Psoas muscle (tissue), 8 donors: Measurements from ENCODE around the gene TNIK. TPM values are rescaled to one million over a fixed set of nuclear protein-coding genes. Genes with fewer than 3 reads are reported as not detected.

ENCODE experiments used
- ATAC-seq, 4 donors: fragments of 200-7000 bp; cut with Tn5 transposase; one replicate each; pipeline ENCODE4 v1.9.1; 2020; ENCODE audit warnings: moderate library complexity in 3 of 4, mild to moderate bottlenecking in 2 of 4
- DNase-seq, 2 donors: peaks; one replicate each; pipeline ENCODE4 v3.0.0-alpha.2; 2020
- H3K27ac ChIP-seq: fragments of 200-600 bp; one replicate; pipeline ENCODE4 v1.8.0; 2022
- H3K27me3 ChIP-seq, 3 donors: fragments of 200-600 bp in 1 of 3; one replicate each; pipeline versions ENCODE4 v1.6.1 to v1.8.0; 2013 to 2022; ENCODE audit warnings: low read length in 2 of 3, mild to moderate bottlenecking in 2 of 3, moderate library complexity in 1 of 3; ENCODE audit not compliant: insufficient read depth in 3 of 3
- H3K36me3 ChIP-seq, 2 donors: fragments of 200-600 bp in 1 of 2; one replicate each; pipeline versions ENCODE4 v1.6.1 to v1.8.0; 2013 to 2022; ENCODE audit warnings: low read depth in 1 of 2, mild to moderate bottlenecking in 1 of 2, moderate library complexity in 1 of 2; ENCODE audit not compliant: insufficient read depth in 1 of 2
- H3K4me1 ChIP-seq: fragments of 200-600 bp; one replicate; pipeline ENCODE4 v1.8.0; 2022
- H3K4me3 ChIP-seq: fragments of 200-600 bp; one replicate; pipeline ENCODE4 v1.8.0; 2022; ENCODE audit warnings: mild to moderate bottlenecking
- H3K9me3 ChIP-seq: fragments of 200-600 bp; one replicate; pipeline ENCODE4 v1.8.0; 2022
- CTCF ChIP-seq: fragments of 200-600 bp; IDR thresholded peaks from one replicate; pipeline ENCODE4 v1.8.0; 2022; ENCODE audit warnings: antibody characterized with exemption
- WGBS, 3 donors: extraction: QIAGEN DNeasy Blood & Tissue Kit; methylation state at CpG; one replicate each; pipeline versions ENCODE4 v1.1.6 to v1.1.7; 2013; 5-methylcytosine and 5-hydroxymethylcytosine counted together
- intact Hi-C, 2 donors: fragments of 100-400 bp; cut with DNase I; formaldehyde crosslinking; loops; one replicate each; pipeline versions ENCODE4 v1.11.0 to v1.14.2; 2022
- polyA plus RNA-seq, 3 donors: library from polyadenylated mRNA; stranded (reverse); fragments of 200-250 nt; gene quantifications; one replicate each; pipeline ENCODE4 v1.2.3, GENCODE V29; 2013
- total RNA-seq, 4 donors: library from RNA; stranded (reverse); fragmentation: NEBNext Ultra II Directional in 2 of 4; extraction: Animal tissue kit (Norgen Biotek cat#: 25700) in 2 of 4; gene quantifications; one replicate each; pipeline versions ENCODE4 v1.2.1 to v1.2.4, GENCODE V29; 2021 to 2023
- donor health status: healthy with polysubstance abuse.
- donor health status: DM: no; HTN: no; CAD: no; lungs with moderate emphysema.
- donor health status: Bipolar disorder and iron deficiency.
- donor health status: healthy.
- donor health status: DM: yes; HTN: yes; CAD: no.
- donor health status: DM: no; HTN: no; CAD: no.
- donor health status: DM: no; HTN: no; CAD: no.
- donor health status: DM: yes; HTN: yes; CAD: no.

The TNIK gene
- total and polyA plus RNA-seq, 7 donors: 9.9 to 32.4 (median 12.5) TPM

DNA sequence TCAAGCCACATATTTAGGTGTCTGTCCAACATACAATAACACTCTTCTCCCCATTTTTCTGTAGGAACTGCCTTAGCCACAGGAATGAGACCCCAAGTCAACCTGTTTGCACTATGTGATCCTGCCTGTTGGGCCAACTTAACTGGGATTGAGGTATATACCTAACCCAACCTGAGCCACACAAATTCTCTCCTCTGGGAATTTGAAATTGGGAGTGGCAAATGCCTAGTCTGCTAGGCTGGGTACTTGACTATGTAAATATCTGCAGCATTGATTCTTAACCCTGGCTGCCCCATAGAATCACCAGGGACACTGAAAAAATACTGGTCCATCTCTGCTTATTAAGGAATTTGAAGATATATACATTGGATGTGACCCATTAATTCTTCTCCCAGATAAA is 35.2 kb upstream of the TNIK start:
- Histone ChIP-seq H3K9me3 (no peaks in the 10 kb centered on the region), H3K36me3 (no peaks in the 10 kb centered on the region), H3K27ac (no peak overlapping the region), H3K27me3 (no peaks in the 10 kb centered on the region), H3K4me1 (no peaks in the 10 kb centered on the region), H3K4me3 (no peak overlapping the region)
- DNase-seq: no peak
- TF ChIP-seq CTCF: no peak
- no peak for ATAC-seq
- intact Hi-C loops: no loop called here

GRCh38 chr3:171494457-171495109 is 34.4 kb upstream of the TNIK start:
- no peaks in the 10 kb centered on the region for H3K4me1 ChIP-seq
- no peak for DNase-seq
- H3K27ac ChIP-seq: no peak overlapping the region
- ATAC-seq: no peak
- 78 to 85% (median 82%) methylated on average over 4 of the region's 4 CpGs for WGBS, 3 donors
- no peaks in the 10 kb centered on the region for H3K27me3 ChIP-seq
- H3K4me3 ChIP-seq: no peak overlapping the region
- no peaks in the 10 kb centered on the region for H3K9me3 ChIP-seq
- no peak for TF ChIP-seq CTCF
- intact Hi-C loops: no loop called here
- no peaks in the 10 kb centered on the region for H3K36me3 ChIP-seq

DNA sequence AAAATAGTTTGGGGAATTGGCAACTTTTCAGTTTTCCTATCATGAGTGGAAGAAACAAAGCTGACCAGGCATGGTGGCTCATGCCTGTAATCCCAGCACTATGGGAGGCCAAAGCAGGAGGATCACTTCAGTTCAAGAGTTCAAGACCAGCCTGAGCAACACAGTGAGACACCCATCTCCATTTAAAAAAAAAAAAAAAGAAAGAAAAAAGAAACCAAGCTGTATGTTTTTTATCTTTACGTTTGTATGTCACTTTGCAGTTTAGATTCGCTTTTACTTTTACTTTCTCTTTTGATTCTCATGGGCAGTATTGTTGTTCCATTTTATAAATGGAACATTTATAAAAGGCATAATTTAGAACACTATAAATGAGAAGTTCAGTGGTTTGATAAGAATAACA is 31.2 kb upstream of the TNIK start:
- intact Hi-C loops: no loop called here
- no peak overlapping the region for H3K27ac ChIP-seq
- 67 to 85% (median 68%) methylated on average over 2 of the region's 2 CpGs for WGBS, 3 donors
- no peak for TF ChIP-seq CTCF
- no peaks in the 10 kb centered on the region for H3K36me3 ChIP-seq
- no peaks in the 10 kb centered on the region for H3K4me1 ChIP-seq
- no peaks in the 10 kb centered on the region for H3K27me3 ChIP-seq
- H3K4me3 ChIP-seq: no peak overlapping the region
- H3K9me3 ChIP-seq: no peaks in the 10 kb centered on the region
- ATAC-seq: no peak
- DNase-seq: no peak

DNA sequence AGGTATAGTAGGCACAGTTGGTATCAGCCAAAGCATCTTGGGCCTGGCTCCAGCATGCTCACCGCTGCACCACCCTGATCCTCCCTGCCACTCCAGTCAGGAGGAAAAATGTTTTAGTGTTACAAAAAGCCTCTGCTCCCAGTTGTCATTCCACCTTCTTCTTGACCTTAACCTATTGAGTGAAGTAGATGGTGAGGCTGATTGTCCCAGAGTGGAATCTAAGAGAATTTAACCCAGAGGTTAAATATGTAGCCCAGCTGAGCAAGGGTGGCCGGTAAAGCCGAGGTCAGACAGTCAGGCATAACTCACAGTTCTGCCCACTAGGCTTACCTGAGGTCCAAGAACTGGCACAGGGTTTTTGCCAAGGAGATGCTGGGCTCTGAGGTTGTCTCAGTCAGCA is 30.7 kb upstream of the TNIK start:
- Histone ChIP-seq H3K4me3 (no peak overlapping the region), H3K9me3 (no peaks in the 10 kb centered on the region), H3K4me1 (no peaks in the 10 kb centered on the region), H3K36me3 (no peaks in the 10 kb centered on the region), H3K27me3 (no peaks in the 10 kb centered on the region), H3K27ac (no peak overlapping the region)
- ATAC-seq (no peak), DNase-seq (no peak)
- WGBS, 3 donors: 76 to 89% (median 79%) methylated on average over 3 of the region's 3 CpGs
- TF ChIP-seq CTCF: no peak
- intact Hi-C loops: no loop called here

- WGBS, 3 donors: 81 to 86% (median 85%) methylated on average over 4 of the region's 4 CpGs
- Histone ChIP-seq H3K36me3 (no peaks in the 10 kb centered on the region), H3K9me3 (no peaks in the 10 kb centered on the region), H3K27ac (no peak overlapping the region), H3K4me3 (no peak overlapping the region), H3K4me1 (no peaks in the 10 kb centered on the region), H3K27me3 (no peaks in the 10 kb centered on the region)
- no peak for TF ChIP-seq CTCF
- intact Hi-C loops: no loop called here
- no peak for DNase-seq
- no peak for ATAC-seq
Observed at GRCh38 chr3:171489348-171489747, 29.1 kb upstream of the TNIK start.
